HG03175 (cell line): ENCODE results near the gene INSYN1.
"Not testable (repeated sequence)": the region's sequence is repeated elsewhere in the genome, so short reads cannot be mapped to it uniquely, and the experiment has no call there.

Source experiments
- ATAC-seq: cut with Tn5 transposase; IDR thresholded peaks from one replicate; pipeline ENCODE4 v1.9.1; 2021; ENCODE audit warnings: mild to moderate bottlenecking, moderate library complexity; ENCODE audit not compliant: unreplicated experiment

Gene INSYN1

GRCh38 chr15:73716417-73716816, 36.7 kb downstream of the INSYN1 start:
- no peak for ATAC-seq

- ATAC-seq, result no peak
These were observed 37.7 kb downstream of the INSYN1 start for GRCh38 chr15:73715417-73715816.

- ATAC-seq, result no peak
These were observed 38.4 kb downstream of the INSYN1 start for GRCh38 chr15:73714695-73715301.

GRCh38 chr15:73712107-73712506, 41.0 kb downstream of the INSYN1 start:
- no peak for ATAC-seq

GRCh38 chr15:73711526-73711925, 41.6 kb downstream of the INSYN1 start:
- ATAC-seq, result no peak

- no peak for ATAC-seq
These were observed 42.8 kb downstream of the INSYN1 start for GRCh38 chr15:73710321-73710720.

- ATAC-seq, result no peak
These were observed 43.5 kb downstream of the INSYN1 start for GRCh38 chr15:73709686-73710085.

- no peak for ATAC-seq
These were observed 43.9 kb downstream of the INSYN1 start for GRCh38 chr15:73709241-73709640.

- no peak for ATAC-seq
These were observed 44.5 kb downstream of the INSYN1 start for GRCh38 chr15:73708691-73709090.

- ATAC-seq, result no peak
These were observed 48.1 kb downstream of the INSYN1 start for GRCh38 chr15:73704869-73705645.

GRCh38 chr15:73704142-73704868, 48.8 kb downstream of the INSYN1 start:
- ATAC-seq, result not testable (repeated sequence)

- not testable (repeated sequence) for ATAC-seq
These were observed 49.5 kb downstream of the INSYN1 start for GRCh38 chr15:73703601-73704000.

- ATAC-seq, result not testable (repeated sequence)
These were observed 50.6 kb downstream of the INSYN1 start for GRCh38 chr15:73702311-73703239.

GRCh38 chr15:73700041-73700842, 52.9 kb downstream of the INSYN1 start:
- no peak for ATAC-seq

GRCh38 chr15:73699249-73700040, 53.7 kb downstream of the INSYN1 start:
- ATAC-seq, result no peak

GRCh38 chr15:73697033-73697467, 56.1 kb downstream of the INSYN1 start:
- ATAC-seq, result peak; percentile 68

- ATAC-seq, result no peak
These were observed 56.5 kb downstream of the INSYN1 start for GRCh38 chr15:73696641-73697001.

GRCh38 chr15:73695773-73696640, 57.1 kb downstream of the INSYN1 start:
- ATAC-seq, result no peak
